ENCODE measurements around the gene HCFC2.

The HCFC2 gene

DNA sequence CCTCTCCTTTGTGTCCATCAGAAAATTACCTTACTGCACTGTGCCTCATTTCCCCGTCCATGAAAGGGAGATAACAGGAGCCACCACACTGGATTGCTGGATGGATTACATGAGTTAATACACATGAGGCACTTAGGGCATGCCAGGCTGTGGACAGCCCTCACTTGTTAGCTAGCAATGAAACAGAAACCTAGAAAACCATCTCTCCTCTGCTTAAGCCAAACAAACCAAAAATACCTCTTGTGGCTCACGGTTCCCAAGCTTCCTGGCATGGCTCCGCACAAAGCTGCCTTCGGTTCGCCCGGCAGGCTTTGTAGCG is 660 bp upstream of the HCFC2 start:
- H3K9me3 ChIP-seq (ENCODE audit: control insufficient read depth, insufficient read depth, low read depth, low read length), result no peaks in the 10 kb centered on the region
- H3K4me3 ChIP-seq (ENCODE audit: low read depth, low read length), result peak overlapping the region; percentile 93
- TF ChIP-seq ZNF335 (tag by site-specific recombination; conservative IDR thresholded peaks at IDR 0.05) (peak; percentile 99), SCRT2 (tag by site-specific recombination; IDR thresholded peaks at IDR 0.05) (peak; percentile 45; the same call in 1 of the 2 replicates)
- TF ChIP-seq, protein P1, sequence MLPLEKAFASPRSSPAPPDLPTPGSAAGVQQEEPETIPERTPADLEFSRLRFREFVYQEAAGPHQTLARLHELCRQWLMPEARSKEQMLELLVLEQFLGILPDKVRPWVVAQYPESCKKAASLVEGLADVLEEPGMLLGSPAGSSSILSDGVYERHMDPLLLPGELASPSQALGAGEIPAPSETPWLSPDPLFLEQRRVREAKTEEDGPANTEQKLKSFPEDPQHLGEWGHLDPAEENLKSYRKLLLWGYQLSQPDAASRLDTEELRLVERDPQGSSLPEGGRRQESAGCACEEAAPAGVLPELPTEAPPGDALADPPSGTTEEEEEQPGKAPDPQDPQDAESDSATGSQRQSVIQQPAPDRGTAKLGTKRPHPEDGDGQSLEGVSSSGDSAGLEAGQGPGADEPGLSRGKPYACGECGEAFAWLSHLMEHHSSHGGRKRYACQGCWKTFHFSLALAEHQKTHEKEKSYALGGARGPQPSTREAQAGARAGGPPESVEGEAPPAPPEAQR (tag by site-specific recombination; IDR thresholded peaks at IDR 0.05), result no peak
- H3K4me1 ChIP-seq (ENCODE audit: control insufficient read depth, insufficient read depth, low read length), result peaks cover 3% of the 10 kb centered on the region; the same call in 1 of the 2 replicates
- POLR2A ChIA-PET, result interaction anchor here (0.7 to 1.8 kb wide), 8 partner anchors 12 to 134 kb away, joined by 3 to 15 read pairs (median 4); partner anchors contain the start of genes GLT8D2, HSP90B1, NFYB and TDG
- H3K27ac ChIP-seq (ENCODE audit: extremely low read depth, low read depth, low read length), result peak overlapping the region; percentile 82
- peaks cover 11 to 22% of the 10 kb centered on the region in 2 experiments for H3K36me3 ChIP-seq (ENCODE audit: control insufficient read depth in 2 of 2, insufficient read depth in 1 of 2, low read length in 2 of 2)
- CTCF ChIA-PET, result interaction anchor here (0.6 to 1.5 kb wide), 3 partner anchors 45 to 777 kb away, joined by 3 to 12 read pairs (median 3); no protein-coding TSS in a partner anchor

- CTCF ChIA-PET, result interaction anchor here (1.5 kb wide), 1 partner anchor 44 kb away, joined by 12 read pairs; no protein-coding TSS in a partner anchor
- Histone ChIP-seq H3K4me3 (ENCODE audit: low read depth, low read length) (peak overlapping the region; percentile 93), H3K9me3 (ENCODE audit: control insufficient read depth, insufficient read depth, low read depth, low read length) (no peaks in the 10 kb centered on the region), H3K4me1 (ENCODE audit: control insufficient read depth, insufficient read depth, low read length) (peaks cover 3% of the 10 kb centered on the region; the same call in 1 of the 2 replicates), H3K36me3 (ENCODE audit: control insufficient read depth in 2 of 2, insufficient read depth in 1 of 2, low read length in 2 of 2) (peaks cover 16 to 31% of the 10 kb centered on the region in 2 experiments), H3K27ac (ENCODE audit: extremely low read depth, low read depth, low read length) (peak overlapping the region; percentile 82)
- TF ChIP-seq ZNF335 (tag by site-specific recombination; conservative IDR thresholded peaks at IDR 0.05) (peak; percentile 90), ZNF629 (tag by site-specific recombination; IDR thresholded peaks at IDR 0.05) (no peak), KLF7 (tag by site-specific recombination; IDR thresholded peaks at IDR 0.05; ENCODE audit: borderline replicate concordance) (no peak), ZBTB17 (tag by site-specific recombination; IDR thresholded peaks at IDR 0.05) (no peak), ZNF677 (tag by site-specific recombination; IDR thresholded peaks at IDR 0.05) (0 out of 2 replicates have a peak, but pooled peaks have one; percentile 12), ZNF174 (tag by site-specific recombination; IDR thresholded peaks at IDR 0.05) (0 out of 2 replicates have a peak, but pooled peaks have one; percentile 27), PRDM1 (tag by site-specific recombination; IDR thresholded peaks at IDR 0.05) (0 out of 2 replicates have a peak, but pooled peaks have one; percentile 8), OVOL3 (tag by site-specific recombination; IDR thresholded peaks at IDR 0.05) (no peak), ZBTB20 (tag by site-specific recombination; IDR thresholded peaks at IDR 0.05) (0 out of 2 replicates have a peak, but pooled peaks have one; percentile 2), REST (tag by site-specific recombination; IDR thresholded peaks at IDR 0.05) (no peak), ZNF121 (tag by site-specific recombination; IDR thresholded peaks at IDR 0.05) (no peak), ZNF600 (tag by site-specific recombination; IDR thresholded peaks at IDR 0.05) (0 out of 2 replicates have a peak, but pooled peaks have one; percentile 26), ZNF391 (tag by site-specific recombination; IDR thresholded peaks at IDR 0.05; ENCODE audit: borderline replicate concordance, low read depth) (no peak), GLI4 (tag by site-specific recombination; IDR thresholded peaks at IDR 0.05) (no peak), ZBTB7A (tag by site-specific recombination; IDR thresholded peaks at IDR 0.05; ENCODE audit: low read depth) (no peak)
- POLR2A ChIA-PET, result interaction anchor here (0.5 to 1.8 kb wide), 5 partner anchors 67 to 1268 kb away, joined by 3 to 15 read pairs (median 7); partner anchors contain the start of genes HSP90B1, NFYB and TDG
Observed at GRCh38 chr12:104064842-104065427, 604 bp downstream of the HCFC2 start.
